A673 (cell line): ENCODE measurements around the gene LAMTOR4. TPM values are rescaled to one million over a fixed set of nuclear protein-coding genes. Genes with fewer than 3 reads are reported as not detected.

Source experiments
- BruUV-seq: library from RNA; stranded (reverse); fragments of 400-500 nt; replicated peaks from 2 replicates; lab custom pipeline; 2021; lab: Mats Ljungman, UMichigan
- CTCF ChIA-PET: fragments of 300-600 bp; sonication (Branson Sonifier 250); formaldehyde crosslinking; loops from one replicate; lab custom pipeline; 2022; ENCODE audit warnings: antibody characterized with exemption; lab: Charles Lee
- POLR2A ChIA-PET: fragments of 300-600 bp; sonication (Branson Sonifier 250); formaldehyde crosslinking; loops from one replicate; lab custom pipeline; 2022; ENCODE audit warnings: antibody characterized with exemption; ENCODE audit not compliant: low non-redundant PET; lab: Charles Lee
- DNase-seq: peaks from one replicate; pipeline ENCODE4 v3.0.0-alpha.2; 2015; ENCODE audit warnings: low spot score
- H3K27ac ChIP-seq: fragments of 200-600 bp; sonication (generic); 2 replicates; pipeline ENCODE4 v1.5.1; 2016; ENCODE audit warnings: mixed run types, low read depth, mild to moderate bottlenecking, mixed read lengths, antibody characterized with exemption, low read length; ENCODE audit not compliant: poor library complexity, severe bottlenecking
- H3K27me3 ChIP-seq: fragments of 200-600 bp; sonication (generic); replicated peaks from 2 replicates; pipeline ENCODE4 v1.6.1; 2017; ENCODE audit warnings: mixed run types, low read depth, mild to moderate bottlenecking, mixed read lengths, antibody characterized with exemption, low read length; ENCODE audit not compliant: insufficient read depth, poor library complexity
- H3K36me3 ChIP-seq: fragments of 200-600 bp; sonication (generic); 2 replicates; pipeline ENCODE4 v1.6.1; 2016; ENCODE audit warnings: mixed run types, mild to moderate bottlenecking, mixed read lengths, antibody characterized with exemption, low read length; ENCODE audit not compliant: insufficient read depth, poor library complexity, severe bottlenecking
- H3K4me1 ChIP-seq: fragments of 200-600 bp; sonication (generic); 2 replicates; pipeline ENCODE4 v1.6.1; 2017; ENCODE audit warnings: mixed run types, mild to moderate bottlenecking, mixed read lengths, antibody characterized with exemption, low read length; ENCODE audit not compliant: insufficient read depth, poor library complexity, severe bottlenecking
- H3K4me3 ChIP-seq: fragments of 200-600 bp; sonication (generic); 2 replicates; pipeline ENCODE4 v1.5.1; 2016; ENCODE audit warnings: low read depth, mixed run types, mild to moderate bottlenecking, mixed read lengths, low read length; ENCODE audit not compliant: poor library complexity, severe bottlenecking
- H3K9me3 ChIP-seq: fragments of 200-600 bp; sonication (generic); 2 replicates; pipeline ENCODE4 v1.6.1; 2016; ENCODE audit warnings: mixed run types, low read depth, mild to moderate bottlenecking, mixed read lengths, antibody characterized with exemption, low read length; ENCODE audit not compliant: poor library complexity, severe bottlenecking
- EZH2 ChIP-seq: fragments of 200-600 bp; sonication (generic); IDR thresholded peaks from 2 replicates; pipeline ENCODE4 v1.6.1; 2017; ENCODE audit warnings: borderline replicate concordance, low read depth, mild to moderate bottlenecking, mixed read lengths, antibody characterized with exemption, low read length; ENCODE audit not compliant: poor library complexity, severe bottlenecking
- intact Hi-C: fragments of 100-400 bp; cut with micrococcal nuclease; formaldehyde crosslinking; loops from one replicate; pipeline ENCODE4 v1.10.0; 2022; ENCODE audit not compliant: unreplicated experiment
- total RNA-seq: library from RNA; stranded (reverse); gene quantifications from 2 replicates; pipeline ENCODE4 v1.2.3, GENCODE V29; 2021
- TF ChIP-seq, protein P1 (sequence below): fragments of 300-800, 200-600 bp; sonication (generic); conservative IDR thresholded peaks from 2 replicates; pipeline ENCODE4 v1.5.1; 2017; ENCODE audit warnings: low read depth, mild to moderate bottlenecking, antibody characterized with exemption, low read length, moderate library complexity, mixed read lengths

The LAMTOR4 gene
- total RNA-seq, 1 experiment from 2014 or later, result 84.5 TPM

DNA sequence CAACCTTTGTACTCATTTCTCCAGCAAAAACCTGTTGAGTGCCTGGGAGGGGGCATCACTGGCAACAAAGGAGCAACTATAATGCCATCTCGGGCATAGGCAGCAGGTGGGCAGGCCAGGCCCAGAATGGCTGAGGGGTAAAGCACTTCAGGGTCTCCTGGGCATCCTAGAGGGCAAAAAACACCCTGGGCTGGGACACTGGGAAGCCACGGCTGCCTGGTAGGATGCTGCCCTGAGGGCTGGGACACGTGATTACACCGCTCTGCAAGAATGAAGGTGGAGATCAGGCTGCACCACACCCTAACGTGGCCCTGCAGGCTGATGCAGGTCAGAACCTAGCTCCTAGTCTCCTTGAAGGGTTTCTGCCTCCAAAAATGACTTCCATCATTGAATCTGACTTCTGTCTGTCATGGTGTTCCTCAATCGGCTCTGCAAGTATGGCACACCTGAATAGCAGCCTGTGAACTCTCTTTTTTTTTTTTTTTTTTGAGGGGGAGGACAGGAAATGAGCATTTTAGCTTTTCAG, 14.4 kb downstream of the LAMTOR4 start:
- ChIA-PET CTCF (no interaction called here), POLR2A (no interaction called here)
- DNase-seq, result no peak
- H3K27ac ChIP-seq, result no peak overlapping the region
- H3K36me3 ChIP-seq, result no peaks in the 10 kb centered on the region
- no TSS peak for BruUV-seq
- H3K4me1 ChIP-seq, result peaks cover 16% of the 10 kb centered on the region
- H3K9me3 ChIP-seq, result no peaks in the 10 kb centered on the region
- no peaks in the 10 kb centered on the region for H3K27me3 ChIP-seq
- no peak for TF ChIP-seq EZH2
- TF ChIP-seq, protein P1, sequence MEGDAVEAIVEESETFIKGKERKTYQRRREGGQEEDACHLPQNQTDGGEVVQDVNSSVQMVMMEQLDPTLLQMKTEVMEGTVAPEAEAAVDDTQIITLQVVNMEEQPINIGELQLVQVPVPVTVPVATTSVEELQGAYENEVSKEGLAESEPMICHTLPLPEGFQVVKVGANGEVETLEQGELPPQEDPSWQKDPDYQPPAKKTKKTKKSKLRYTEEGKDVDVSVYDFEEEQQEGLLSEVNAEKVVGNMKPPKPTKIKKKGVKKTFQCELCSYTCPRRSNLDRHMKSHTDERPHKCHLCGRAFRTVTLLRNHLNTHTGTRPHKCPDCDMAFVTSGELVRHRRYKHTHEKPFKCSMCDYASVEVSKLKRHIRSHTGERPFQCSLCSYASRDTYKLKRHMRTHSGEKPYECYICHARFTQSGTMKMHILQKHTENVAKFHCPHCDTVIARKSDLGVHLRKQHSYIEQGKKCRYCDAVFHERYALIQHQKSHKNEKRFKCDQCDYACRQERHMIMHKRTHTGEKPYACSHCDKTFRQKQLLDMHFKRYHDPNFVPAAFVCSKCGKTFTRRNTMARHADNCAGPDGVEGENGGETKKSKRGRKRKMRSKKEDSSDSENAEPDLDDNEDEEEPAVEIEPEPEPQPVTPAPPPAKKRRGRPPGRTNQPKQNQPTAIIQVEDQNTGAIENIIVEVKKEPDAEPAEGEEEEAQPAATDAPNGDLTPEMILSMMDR, result no peak
- intact Hi-C loops, result no loop called here
- H3K4me3 ChIP-seq, result no peak overlapping the region

DNA sequence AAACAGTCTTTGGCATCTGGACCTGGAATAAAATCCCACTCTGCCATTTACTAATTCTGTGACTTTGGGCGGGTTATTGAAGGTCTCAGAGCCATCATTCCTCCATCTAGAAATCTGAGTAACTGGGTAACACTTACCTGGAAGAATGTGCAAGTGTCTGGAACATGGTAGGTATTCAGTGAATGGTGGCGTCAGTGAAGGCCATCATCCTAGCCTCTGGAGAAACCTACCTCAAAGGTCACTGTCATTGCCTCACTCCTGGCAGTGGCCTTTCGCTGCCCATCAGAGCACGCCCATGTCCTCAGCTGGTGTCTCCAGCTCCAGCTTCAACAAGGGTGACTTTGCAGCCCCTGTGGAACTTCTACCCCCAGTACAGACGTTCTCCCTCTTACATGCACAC, 15.2 kb downstream of the LAMTOR4 start:
- DNase-seq, result no peak
- H3K4me1 ChIP-seq, result peaks cover 23% of the 10 kb centered on the region
- H3K4me3 ChIP-seq, result no peak overlapping the region
- no peaks in the 10 kb centered on the region for H3K36me3 ChIP-seq
- ChIA-PET POLR2A (interaction anchor here (0.7 kb wide), 1 partner anchor 8 kb away, joined by 9 read pairs; no protein-coding TSS in a partner anchor), CTCF (no interaction called here)
- no peaks in the 10 kb centered on the region for H3K27me3 ChIP-seq
- no TSS peak for BruUV-seq
- H3K9me3 ChIP-seq, result no peaks in the 10 kb centered on the region
- intact Hi-C loops, result no loop called here
- no peak overlapping the region for H3K27ac ChIP-seq
- TF ChIP-seq EZH2, result no peak
- TF ChIP-seq, protein P1, result no peak

DNA sequence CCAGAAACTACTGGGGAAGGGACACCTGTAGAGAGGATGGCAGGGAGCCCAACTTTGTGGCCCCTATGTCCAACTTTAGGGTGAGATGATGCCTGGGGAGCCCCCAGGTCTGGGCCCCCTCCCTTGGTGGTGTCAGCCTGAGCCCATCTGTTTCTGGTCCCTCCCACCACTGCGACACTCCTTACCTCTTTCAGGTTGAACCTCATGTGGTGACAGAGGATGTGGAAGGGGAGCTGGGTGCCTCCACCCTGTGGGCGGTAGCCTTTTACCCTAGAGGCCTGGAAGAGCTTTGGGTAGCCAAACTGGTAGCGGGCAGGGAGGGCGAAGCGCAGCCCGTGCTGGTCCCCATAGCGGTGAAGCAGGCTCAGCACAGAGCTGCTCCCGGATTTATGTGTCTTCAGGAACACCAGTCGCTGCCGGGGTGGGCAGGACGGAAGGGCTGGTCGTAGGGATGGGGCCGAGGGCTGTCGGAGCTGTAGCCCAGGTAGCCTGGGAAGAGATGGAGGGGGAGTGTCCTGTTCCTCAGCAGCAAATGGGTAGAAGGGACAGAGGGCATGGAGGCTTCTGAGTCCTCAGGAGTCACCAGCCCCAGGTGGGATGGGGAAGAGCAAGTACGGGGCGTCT, 17.7 kb downstream of the LAMTOR4 start:
- no peak for DNase-seq
- no peak overlapping the region for H3K27ac ChIP-seq
- H3K27me3 ChIP-seq, result no peaks in the 10 kb centered on the region
- H3K4me1 ChIP-seq, result peaks cover 23% of the 10 kb centered on the region
- ChIA-PET POLR2A (interaction anchor here (0.6 kb wide), 1 partner anchor 66 kb away, joined by 6 read pairs; no protein-coding TSS in a partner anchor), CTCF (no interaction called here)
- BruUV-seq, result no TSS peak
- no peak for TF ChIP-seq EZH2
- TF ChIP-seq, protein P1, result no peak
- H3K36me3 ChIP-seq, result no peaks in the 10 kb centered on the region
- H3K4me3 ChIP-seq, result no peak overlapping the region
- intact Hi-C loops, result no loop called here
- H3K9me3 ChIP-seq, result no peaks in the 10 kb centered on the region
